Lower lobe of right lung (tissue), 2 donors: Measurements from ENCODE around the gene IDUA. TPM values are rescaled to one million over a fixed set of nuclear protein-coding genes. Genes with fewer than 3 reads are reported as not detected.
A peak's percentile ranks its signal among the peaks of the same experiment; 100 is the strongest.

Experiments
- ATAC-seq, 2 donors: fragments of 200-7000 bp; cut with Tn5 transposase; one replicate each; pipeline ENCODE4 v1.9.1; 2020 to 2022; ENCODE audit warnings: mild to moderate bottlenecking in 2 of 2, moderate library complexity in 2 of 2
- DNase-seq: peaks from one replicate; pipeline ENCODE4 v3.0.0-alpha.2; 2020
- H3K27ac ChIP-seq: fragments of 200-600 bp; one replicate; pipeline ENCODE4 v1.8.0; 2022
- H3K27me3 ChIP-seq: fragments of 200-600 bp; one replicate; pipeline ENCODE4 v1.8.0; 2022; ENCODE audit warnings: low read depth
- H3K36me3 ChIP-seq: fragments of 200-600 bp; one replicate; pipeline ENCODE4 v1.8.0; 2022; ENCODE audit warnings: mild to moderate bottlenecking
- H3K4me1 ChIP-seq: fragments of 200-600 bp; one replicate; pipeline ENCODE4 v1.8.0; 2022
- H3K4me3 ChIP-seq: fragments of 200-600 bp; one replicate; pipeline ENCODE4 v1.8.0; 2022; ENCODE audit warnings: mild to moderate bottlenecking
- H3K9me3 ChIP-seq: fragments of 200-600 bp; one replicate; pipeline ENCODE4 v1.8.0; 2022
- intact Hi-C: fragments of 100-400 bp; cut with DNase I; formaldehyde crosslinking; loops from one replicate; pipeline ENCODE4 v1.11.0; 2022
- total RNA-seq: library from RNA; stranded (reverse); fragmentation: NEBNext Ultra II Directional; extraction: Animal tissue kit (Norgen Biotek cat#: 25700); gene quantifications from one replicate; pipeline ENCODE4 v1.2.1, GENCODE V29; 2021
- TF ChIP-seq, protein P1 (sequence below): fragments of 200-600 bp; IDR thresholded peaks from one replicate; pipeline ENCODE4 v1.8.0; 2022; ENCODE audit warnings: antibody characterized with exemption, mild to moderate bottlenecking
- donor health status: DM: no; HTN: yes; CAD: no; lungs with severe emphysema.

IDUA gene
- total RNA-seq, 1 donor from 2014 or later: 46.0 TPM

DNA sequence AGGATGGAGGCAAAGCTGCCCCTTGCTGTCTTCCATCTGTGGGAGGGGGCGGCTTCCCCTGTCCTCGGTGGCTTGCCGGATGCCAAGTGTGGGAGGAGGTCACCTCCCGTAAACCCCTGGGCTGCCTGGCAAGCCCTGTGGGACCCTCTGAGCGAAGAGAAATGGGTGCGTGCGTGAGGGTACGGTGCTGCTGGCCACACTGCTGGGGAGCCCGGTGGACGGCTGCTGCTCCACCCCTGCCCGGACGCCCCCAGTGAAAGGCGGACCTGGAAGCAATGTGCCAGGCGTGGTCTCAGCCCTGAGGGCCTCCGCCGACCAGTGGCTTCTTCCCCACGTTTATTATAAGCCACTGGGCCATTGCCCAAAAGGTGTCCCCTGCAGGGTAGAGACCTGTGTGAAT lies 4.6 kb upstream of the IDUA start:
- no peaks in the 10 kb centered on the region for H3K36me3 ChIP-seq
- ATAC-seq (no peak), DNase-seq (no peak)
- peaks cover 38% of the 10 kb centered on the region for H3K4me1 ChIP-seq
- no peaks in the 10 kb centered on the region for H3K9me3 ChIP-seq
- H3K4me3 ChIP-seq: no peak overlapping the region
- TF ChIP-seq, protein P1, sequence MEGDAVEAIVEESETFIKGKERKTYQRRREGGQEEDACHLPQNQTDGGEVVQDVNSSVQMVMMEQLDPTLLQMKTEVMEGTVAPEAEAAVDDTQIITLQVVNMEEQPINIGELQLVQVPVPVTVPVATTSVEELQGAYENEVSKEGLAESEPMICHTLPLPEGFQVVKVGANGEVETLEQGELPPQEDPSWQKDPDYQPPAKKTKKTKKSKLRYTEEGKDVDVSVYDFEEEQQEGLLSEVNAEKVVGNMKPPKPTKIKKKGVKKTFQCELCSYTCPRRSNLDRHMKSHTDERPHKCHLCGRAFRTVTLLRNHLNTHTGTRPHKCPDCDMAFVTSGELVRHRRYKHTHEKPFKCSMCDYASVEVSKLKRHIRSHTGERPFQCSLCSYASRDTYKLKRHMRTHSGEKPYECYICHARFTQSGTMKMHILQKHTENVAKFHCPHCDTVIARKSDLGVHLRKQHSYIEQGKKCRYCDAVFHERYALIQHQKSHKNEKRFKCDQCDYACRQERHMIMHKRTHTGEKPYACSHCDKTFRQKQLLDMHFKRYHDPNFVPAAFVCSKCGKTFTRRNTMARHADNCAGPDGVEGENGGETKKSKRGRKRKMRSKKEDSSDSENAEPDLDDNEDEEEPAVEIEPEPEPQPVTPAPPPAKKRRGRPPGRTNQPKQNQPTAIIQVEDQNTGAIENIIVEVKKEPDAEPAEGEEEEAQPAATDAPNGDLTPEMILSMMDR: no peak
- no peaks in the 10 kb centered on the region for H3K27me3 ChIP-seq
- no peak overlapping the region for H3K27ac ChIP-seq
- intact Hi-C loops: no loop called here

DNA sequence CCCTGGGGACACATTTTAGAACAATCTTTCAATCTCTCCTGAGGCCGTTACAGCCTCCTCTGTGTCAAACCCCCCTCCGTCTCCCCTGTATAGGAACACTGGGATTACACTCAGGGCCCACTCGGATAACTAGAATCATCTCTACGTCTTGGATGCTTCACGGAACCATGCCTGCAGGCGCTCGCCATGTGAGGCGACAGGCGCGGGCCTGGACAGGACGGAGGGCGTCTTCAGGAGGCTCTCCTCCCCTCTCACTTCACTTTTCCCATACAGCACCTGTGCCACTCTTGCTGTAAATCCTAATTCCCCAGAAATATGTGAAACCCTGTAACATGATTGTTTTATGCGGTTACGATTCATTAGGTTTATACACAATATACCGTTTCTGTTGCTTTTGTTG lies 4.0 kb upstream of the IDUA start:
- no peak overlapping the region for H3K27ac ChIP-seq
- H3K36me3 ChIP-seq: no peaks in the 10 kb centered on the region
- ATAC-seq: no peak
- intact Hi-C loops: no loop called here
- DNase-seq: no peak
- no peak overlapping the region for H3K4me3 ChIP-seq
- TF ChIP-seq, protein P1: no peak
- H3K4me1 ChIP-seq: peaks cover 43% of the 10 kb centered on the region
- no peaks in the 10 kb centered on the region for H3K9me3 ChIP-seq
- H3K27me3 ChIP-seq: no peaks in the 10 kb centered on the region

DNA sequence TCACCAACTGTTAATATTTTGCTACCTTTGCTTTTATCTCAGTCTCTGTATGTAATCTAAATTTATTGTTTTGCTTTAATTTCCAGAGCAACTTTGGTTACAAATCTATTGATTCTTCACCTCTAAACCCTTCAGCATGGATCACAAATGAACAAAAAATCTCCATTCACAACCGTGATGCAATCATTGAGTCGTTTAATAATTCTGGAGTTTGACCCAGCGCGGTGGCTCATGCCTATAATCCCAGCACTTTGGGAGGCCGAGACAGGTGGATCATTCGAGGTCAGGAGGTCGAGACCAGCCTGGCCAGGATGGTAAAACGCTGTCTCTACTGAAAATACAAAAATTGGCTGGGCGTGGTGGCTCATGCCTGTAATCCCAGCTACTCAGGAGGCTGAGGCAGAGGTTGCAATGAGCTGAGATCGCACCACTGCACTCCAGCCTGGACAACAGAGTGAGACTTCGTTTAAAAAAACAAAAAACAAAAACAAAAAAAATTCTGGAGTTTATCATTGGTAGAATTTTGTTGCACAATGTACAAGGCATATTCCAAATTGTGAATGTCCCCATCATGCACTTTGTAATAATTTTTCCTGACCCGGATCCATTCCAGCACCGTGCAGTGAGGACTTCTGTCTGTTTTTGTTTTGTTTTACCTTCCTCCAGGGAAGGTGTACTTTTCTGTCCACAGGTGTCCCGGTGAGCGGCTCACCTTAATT lies 2.3 kb upstream of the IDUA start:
- ATAC-seq: no peak
- intact Hi-C loops: no loop called here
- peak overlapping the region; percentile 45 for H3K4me3 ChIP-seq

DNA sequence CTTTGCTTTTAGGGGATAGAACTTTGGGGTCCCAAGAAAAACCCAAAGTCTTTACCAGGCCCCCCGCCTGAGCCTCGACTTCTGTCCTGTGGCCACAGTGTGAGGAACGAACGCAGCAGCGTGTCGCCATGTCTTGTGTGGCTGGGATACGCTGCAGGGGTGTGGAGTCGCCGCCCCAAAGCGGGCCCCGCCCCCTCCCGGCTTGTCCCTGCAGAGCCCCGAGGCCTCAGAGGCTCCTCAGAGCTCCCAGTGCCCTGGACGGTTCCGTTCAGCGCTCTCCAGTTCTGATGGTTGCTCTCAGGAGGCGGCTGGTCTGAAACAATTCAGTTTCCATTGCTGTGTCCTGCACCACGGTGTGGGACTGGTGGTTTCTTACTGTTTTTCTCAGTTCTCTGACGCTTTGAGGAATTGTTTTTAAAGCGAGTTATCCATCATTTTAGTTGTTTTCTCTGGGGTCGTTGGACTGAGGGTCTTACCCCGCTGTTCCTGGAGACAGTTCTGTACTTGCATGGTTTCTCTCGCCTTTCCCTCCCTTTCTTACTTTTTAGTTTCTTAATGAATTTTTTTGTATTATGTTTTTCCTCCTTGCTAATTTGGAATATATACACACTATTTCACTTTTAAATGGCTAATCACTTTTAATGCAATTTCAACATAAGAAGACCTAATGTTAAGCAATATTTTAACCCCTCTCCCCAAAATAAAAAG lies 1.6 kb upstream of the IDUA start:
- ATAC-seq: peak; percentile 78 to 84
- H3K9me3 ChIP-seq: no peaks in the 10 kb centered on the region
- intact Hi-C loops: no loop called here
- H3K27me3 ChIP-seq: no peaks in the 10 kb centered on the region
- H3K27ac ChIP-seq: no peak overlapping the region
- peak overlapping the region; percentile 45 for H3K4me3 ChIP-seq
- H3K36me3 ChIP-seq: no peaks in the 10 kb centered on the region
- TF ChIP-seq, protein P1: no peak
- peak; percentile 90 for DNase-seq
- peaks cover 36% of the 10 kb centered on the region for H3K4me1 ChIP-seq

More for the DNA sequence above, 2.3 kb upstream of the IDUA start:
- no peak for DNase-seq
- Histone ChIP-seq H3K36me3 (no peaks in the 10 kb centered on the region), H3K9me3 (no peaks in the 10 kb centered on the region), H3K27ac (no peak overlapping the region), H3K4me1 (peaks cover 39% of the 10 kb centered on the region), H3K27me3 (no peaks in the 10 kb centered on the region)
- TF ChIP-seq, protein P1: no peak

DNA sequence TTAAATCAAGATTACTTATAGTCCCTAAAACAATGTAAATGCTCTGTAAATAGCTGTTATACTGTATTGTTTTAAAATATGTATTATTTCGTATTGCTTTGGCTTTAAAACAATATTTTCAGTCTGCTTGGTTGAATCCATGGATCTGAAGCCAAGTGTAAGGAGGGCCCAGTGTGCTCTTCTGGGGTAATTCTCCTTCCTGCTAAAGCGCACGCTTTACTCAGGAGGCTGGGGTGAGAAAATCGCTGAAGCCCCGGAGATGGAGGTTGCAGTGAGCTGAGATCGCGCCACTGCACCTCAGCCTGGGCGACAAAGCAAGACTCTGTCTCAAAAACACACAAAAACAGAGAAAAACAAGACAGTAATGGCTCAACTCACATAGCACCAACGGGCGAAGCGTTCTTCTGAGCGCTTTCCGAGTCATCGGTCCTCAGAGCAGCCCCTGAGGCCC lies 391 bp upstream of the IDUA start:
- TF ChIP-seq, protein P1: no peak
- Histone ChIP-seq H3K4me1 (peaks cover 36% of the 10 kb centered on the region), H3K9me3 (no peaks in the 10 kb centered on the region), H3K4me3 (peak overlapping the region; percentile 88), H3K27ac (peak overlapping the region; percentile 75), H3K36me3 (no peaks in the 10 kb centered on the region), H3K27me3 (no peaks in the 10 kb centered on the region)
- no peak for DNase-seq
- ATAC-seq: peak; percentile 0 to 22
- intact Hi-C loops: no loop called here
